Fibroblast of skin of abdomen (primary cell): ENCODE results near the gene TMEM14B.
"Not testable (repeated sequence)": the region's sequence is repeated elsewhere in the genome, so short reads cannot be mapped to it uniquely, and the experiment has no call there.

Source experiments
- DNase-seq: peaks from one replicate; pipeline ENCODE4 v3.0.0-alpha.2; 2013

Gene TMEM14B

DNA sequence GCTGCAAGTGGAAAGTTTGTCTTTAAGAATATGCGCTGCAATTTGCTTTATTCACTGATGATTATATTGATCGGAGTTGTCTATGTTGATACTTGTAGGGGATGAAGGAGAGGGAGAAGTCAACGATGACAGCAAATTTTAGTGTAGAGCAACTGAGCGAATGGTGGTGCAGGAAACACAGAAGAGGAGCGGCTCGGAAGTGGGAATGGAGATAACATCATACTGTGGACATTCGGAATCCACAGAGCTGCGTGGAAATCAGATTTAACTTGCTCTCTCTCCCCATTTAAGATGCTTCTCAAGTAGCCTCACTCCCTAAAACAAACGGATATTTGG is 722 bp upstream of the TMEM14B start:
- DNase-seq, result no peak

DNA sequence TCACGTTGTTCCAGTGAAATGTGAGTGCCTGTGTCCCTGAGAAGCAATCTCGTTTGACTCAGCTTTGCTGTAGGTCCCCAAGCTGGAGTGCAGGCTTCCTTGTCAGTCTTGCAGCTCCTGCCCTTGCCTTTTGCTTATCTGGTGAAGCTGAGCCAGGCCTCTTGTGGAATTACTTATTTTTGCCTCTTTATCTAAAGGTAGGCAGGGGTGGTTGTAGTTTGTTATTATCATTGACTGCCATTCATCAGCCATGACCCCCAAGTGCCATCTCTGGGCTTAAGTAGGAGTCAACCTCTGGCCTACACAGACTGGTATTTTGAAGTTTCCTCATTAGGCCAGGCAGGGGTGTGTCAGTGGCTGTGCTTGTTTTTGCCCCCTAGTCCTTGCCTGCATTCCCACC is 2.1 kb downstream of the TMEM14B start:
- DNase-seq, result no peak

DNA sequence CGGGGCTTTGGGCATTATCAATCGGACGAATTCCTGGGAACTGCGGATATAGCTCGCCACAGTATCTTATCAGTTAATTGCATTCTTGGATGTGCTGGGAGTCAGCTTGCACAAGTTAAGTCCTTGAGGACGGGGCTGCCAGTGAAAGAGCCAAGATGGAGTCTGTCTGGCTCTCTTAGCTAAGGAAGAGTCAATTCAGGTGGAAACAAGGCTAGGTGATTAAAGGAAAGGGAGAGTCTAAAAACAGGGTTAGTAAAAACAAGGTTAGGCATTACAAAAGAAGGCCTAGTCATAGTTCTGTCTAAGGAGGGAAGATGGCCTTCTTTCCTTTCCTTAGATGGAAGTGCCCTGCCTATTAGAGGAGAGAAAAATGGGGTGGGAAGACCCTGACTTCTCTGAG is 3.0 kb downstream of the TMEM14B start:
- not testable (repeated sequence) for DNase-seq

DNA sequence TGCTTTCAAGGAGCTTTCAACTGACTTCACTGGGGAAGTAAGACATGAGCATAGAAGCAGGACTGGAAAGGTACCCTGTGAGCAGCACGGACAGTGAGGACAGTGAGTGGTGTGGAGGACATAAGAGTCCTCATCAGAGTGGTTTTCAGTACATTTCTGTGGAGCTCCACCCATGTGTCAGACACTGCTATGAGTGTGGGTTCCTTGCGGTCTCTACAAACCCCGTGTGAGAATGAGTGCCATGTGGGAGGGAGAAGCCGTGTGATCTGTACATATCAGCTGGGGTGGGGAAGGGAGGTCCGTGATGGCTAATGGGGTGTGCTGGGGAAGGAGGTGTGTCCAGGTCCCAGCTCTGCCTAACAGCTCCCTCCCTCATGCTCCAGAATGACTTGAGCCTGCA is 4.2 kb downstream of the TMEM14B start:
- DNase-seq, result not testable (repeated sequence)

DNA sequence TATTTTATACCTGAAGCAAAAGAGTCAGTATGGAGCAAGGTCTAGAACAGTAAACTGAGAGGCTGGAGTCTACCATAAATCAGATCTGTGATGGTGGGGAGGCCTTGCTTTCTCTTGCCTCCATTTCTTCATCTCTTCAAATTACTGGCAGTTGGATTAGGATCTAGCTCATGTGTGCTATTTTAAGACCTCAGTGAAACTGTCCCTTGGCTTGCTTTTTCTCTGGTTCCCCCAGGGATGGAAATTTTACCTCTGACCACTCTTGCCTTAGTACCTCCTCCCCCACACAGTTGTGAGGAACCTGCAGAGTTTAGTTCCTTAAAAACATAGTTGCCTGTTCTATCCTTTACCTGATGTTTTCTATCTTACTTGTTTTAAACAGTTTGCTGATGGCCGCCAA is 8.5 kb downstream of the TMEM14B start:
- no peak for DNase-seq

DNA sequence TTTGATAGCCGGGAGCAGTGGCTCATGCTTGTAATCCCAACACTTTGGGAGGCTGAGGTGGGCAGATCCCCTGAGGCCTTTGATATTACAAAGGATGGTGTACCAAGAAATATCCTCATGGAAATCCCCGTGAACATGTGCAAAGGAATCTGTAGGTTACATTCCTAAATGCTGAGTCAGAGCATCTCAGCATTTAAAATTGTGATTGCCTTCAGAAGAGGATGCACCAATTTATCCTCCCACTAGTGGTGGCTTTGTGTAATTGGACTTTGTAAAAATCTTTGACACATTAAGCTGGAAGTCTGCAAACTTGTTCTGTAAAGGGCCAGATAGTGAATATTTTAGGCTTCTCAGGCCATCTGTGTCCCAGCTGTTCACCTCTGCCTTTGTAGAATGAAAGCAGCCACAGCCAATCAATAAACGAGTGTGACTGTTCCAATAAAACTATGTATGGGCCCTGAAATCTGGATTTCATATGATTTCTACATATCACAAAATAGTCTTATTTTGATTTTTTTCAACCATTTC is 11.8 kb downstream of the TMEM14B start:
- DNase-seq, result peak; percentile 94

DNA sequence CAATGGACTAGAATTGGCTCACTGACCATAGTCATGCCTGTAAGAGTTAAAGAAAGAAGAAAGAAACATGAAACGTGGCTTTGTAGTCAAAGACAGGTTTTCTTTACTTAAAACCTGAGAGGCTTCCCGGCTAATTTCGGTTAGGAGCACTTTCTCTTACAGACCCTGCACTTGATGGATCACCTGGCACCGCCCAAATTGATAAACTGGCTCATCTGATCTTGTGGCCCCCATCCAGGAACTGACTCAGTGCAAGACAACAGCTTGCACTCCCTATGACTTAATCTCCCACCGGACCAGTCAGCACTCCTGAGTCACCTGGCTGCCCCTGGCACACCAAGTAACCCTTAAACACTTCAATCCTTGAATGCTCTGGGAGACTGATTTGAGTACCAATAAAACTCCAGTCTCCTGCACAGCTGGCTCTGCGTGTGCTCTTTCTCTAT is 12.3 kb downstream of the TMEM14B start:
- peak; percentile 67 for DNase-seq

DNA sequence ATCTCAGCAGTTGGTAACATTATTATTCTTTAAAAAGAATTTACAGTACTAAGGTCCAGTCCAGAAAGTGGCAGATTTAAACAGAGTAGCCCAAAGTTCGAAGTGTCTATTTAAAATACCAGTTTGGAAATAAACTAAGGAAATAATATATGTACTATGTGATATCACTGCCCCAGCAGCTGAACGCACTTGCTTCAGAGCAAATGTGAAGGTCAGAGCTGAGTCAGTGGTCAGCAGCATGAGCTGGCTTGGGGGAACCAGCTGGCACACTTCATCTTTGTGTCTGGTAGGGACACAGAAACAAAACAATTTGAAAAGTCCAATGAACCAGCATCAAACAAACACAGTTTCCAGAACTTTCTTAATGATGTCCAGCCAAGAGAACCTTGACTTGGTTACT is 15.4 kb downstream of the TMEM14B start:
- no peak for DNase-seq

DNA sequence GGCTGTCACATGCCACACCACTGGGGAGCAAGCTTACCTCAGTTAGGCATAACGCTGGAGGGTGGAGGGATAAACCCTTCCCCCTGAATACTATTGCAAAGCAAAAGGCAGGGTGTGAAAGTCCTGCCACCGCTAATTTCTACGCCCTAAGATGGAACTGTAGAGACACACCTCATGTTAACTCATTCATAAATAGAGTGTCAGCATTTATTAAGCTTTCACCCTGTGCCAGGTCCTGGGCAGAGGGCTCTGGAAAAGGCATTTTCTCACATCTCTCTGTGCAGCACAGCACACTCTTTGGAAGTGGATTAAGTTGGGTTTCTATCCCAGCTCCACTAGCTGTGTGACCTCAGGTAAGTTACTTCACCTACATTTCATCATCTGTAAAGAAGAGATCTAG is 21.8 kb downstream of the TMEM14B start:
- DNase-seq, result no peak

DNA sequence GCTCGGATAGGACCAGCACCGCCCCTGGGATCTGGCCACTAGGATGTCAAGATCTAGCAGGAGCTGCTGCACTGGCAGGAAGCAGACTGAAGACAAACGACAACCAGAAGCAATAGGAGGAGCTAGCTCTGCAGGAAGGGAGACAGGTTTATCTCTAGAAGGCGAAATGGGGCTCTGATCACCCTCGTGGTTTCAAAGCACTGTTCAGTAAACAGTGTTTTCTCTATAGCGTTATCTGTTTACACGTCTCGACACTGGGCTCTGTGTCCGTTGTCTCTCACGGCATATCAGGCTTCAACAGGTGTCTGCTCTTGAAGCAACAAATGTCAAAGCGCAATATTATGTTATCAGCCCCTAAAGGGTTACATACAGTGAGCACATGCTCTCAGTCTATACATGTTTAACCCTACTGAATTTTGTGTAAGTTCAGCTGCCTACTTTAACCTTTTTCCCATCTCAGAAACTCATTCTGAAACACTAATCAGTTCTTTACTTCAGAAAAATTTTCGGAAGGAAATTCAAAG is 23.8 kb downstream of the TMEM14B start:
- DNase-seq, result no peak

DNA sequence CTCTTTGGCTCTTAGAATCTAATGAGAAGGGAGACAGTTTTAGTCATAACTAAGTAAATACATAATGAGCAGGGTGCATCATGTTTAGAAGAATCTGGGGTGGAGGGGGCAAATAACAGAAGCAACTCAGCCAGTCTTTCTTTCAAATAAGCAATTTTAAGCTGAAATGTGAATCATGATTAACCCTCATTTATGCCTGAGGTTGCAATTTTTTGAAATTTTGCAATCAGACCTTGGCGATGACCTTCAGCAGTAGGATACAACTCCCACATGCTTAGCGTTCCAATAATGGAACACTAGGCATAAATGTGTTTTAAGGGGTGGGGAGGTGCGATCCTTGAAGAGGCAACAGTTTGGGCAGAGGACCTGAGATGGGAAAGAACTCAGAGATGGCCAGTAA is 30.6 kb downstream of the TMEM14B start:
- DNase-seq, result no peak

DNA sequence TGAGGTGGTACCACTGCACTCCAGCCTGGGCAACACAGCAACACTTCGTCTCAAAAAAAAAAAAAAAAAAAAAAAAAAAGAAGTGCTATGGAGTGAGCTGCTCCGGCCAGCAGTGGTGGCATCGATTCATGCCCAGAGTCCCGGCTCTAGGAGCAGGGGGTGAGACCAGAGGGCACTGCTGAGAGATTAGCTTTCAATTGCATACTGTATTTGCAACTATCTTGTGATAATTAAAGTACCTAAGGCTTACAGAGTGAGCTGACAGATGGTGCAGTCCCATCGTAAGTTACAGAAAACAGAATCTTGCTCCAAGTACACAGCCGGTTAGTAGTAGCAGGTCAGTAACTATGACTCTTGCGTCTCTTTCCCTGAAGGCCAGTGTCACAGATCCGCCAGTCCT is 31.5 kb downstream of the TMEM14B start:
- DNase-seq, result no peak

DNA sequence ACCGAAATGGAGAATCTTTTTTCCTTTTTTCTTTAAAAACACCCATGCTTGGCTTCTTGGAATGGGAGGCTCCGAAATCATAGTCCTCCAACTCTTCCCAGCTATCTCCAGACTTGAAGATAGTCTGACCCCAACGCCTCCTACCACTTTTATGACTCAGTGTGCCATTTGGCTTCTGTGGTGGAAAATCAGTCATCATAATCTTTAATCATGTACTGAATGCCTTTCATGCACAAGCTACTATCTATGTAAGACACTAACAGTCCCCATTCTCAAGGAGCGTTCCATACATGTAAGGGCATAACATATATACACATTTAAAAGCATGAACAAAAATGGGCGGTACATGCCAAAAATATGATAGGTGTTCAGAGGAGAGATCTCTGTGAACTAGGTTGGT is 44.1 kb downstream of the TMEM14B start:
- no peak for DNase-seq

DNA sequence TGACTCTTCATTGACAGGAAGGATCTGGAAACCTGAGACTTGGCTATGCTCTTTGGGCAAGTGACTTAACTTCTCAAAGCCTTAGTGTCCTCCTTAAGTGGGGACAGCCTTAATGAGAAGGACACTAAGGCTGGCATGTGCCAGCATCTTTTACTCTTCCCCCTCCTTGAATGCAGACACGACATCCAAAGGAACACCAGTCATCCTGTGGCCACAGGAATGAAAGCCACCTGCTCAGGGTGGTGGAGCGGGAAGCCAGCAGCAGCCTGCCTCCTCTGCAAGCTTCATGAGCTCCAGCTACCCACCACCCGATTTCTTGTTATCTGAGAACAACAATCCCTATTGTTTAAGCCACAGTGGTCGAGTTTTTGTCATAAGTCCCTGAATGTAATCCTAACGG is 44.5 kb downstream of the TMEM14B start:
- DNase-seq, result no peak

DNA sequence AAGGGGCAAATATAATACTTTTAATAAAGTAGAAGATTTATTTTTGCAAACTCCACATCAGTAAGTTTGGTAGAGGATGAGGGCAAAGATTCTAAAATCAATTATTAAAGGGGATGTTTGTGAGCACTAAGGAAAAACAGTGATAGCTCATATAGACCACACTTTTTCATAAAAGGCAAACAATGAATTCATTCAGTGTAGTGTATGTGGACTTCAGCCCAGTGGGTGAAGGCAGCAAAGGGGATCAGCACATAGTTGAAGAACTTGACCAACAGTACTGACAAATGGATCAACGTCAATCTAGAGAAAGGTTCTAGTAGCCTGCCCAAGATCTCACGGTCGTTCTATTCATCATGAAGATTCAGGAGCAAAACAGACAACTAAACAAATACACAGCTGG is 45.4 kb downstream of the TMEM14B start:
- DNase-seq, result no peak

DNA sequence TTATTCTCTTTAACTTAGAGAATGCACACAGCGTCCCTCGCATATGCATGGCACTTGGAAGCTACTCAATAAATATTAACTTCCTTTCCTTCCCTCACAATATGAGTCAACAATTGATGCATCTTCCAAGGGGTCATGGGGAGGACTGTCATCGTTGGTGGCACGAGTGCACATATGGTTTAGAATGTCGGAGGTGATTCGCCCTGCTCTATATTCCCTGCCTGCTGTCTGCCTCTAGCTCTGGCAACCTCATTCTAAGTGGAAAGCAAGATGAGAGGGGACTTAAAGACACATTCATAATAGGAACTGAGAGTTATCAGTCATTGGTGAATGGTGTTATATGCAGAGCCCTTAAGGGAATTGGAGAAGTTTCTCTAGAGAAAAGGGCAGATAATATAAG is 46.1 kb downstream of the TMEM14B start:
- DNase-seq, result no peak

DNA sequence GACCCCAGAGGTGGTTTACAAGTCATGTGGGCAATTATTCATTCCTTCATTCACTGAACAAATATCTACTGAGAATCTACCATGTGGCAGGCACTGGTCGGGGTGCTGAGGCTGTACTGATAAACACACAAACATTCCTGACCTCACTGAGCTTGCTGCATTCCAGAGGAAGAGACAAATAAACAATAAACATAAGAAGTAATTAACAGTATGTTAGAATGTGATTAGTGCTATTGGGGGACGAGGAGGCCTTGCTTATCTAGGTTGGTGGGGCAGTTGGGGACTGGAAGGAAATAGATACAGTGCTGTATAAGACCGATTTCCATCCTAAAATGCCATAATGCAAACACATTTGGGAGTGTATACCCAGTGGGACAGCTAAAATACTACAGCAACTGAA is 46.6 kb downstream of the TMEM14B start:
- DNase-seq, result no peak

DNA sequence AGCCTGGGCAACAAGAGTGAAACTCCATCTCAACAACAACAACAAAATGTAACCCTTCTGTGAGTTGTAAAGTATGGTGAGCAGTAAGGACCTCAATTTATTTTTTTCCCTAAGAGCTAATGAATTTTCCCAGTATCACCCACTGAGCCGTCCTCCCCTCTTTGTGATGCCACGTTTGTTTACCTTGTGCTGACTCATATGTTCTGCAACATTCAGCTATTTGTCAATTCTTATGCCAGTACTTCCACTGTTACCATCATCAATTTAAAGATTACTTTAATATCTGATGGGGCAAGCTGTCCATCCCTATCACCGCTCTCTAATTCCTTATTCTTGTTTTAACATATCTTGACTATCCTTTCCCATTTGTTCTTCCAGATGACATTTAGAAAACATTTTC is 53.2 kb downstream of the TMEM14B start:
- no peak for DNase-seq

DNA sequence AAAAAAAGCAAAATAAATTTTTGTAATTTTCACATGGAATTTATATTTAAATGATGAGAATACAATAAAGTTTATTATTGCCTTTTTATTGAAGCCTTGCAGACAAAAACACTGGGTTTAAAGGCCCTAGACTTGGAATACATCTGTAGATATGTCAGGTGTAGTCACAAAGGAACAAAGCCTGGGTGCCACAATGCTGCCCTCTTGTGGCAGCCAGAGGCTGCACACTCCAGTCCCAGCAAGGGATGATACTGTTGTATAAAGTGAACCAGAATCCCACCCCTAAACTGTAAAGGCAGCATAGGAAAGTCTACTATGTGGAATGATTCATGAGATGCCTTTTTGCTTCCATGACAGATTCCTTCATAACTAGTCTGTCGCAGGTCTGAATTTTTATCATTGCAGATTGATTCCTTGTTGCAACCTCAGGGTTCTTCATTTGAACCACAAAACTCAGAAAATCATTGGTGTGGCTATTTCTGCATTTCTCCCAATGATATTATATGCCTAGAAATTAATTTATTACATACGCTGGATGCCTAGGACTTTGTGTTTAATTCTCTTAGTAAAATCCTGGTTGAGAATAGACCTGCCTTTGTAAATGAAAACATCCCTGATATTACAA is 53.7 kb downstream of the TMEM14B start:
- peak; percentile 47 for DNase-seq
